DOHH2 (cell line): ENCODE results near the gene UTRN.

Experiments used
- EZH2phosphoT487 ChIP-seq: fragments of 200-600 bp; sonication (generic); IDR thresholded peaks from 2 replicates; pipeline ENCODE4 v1.6.1; 2017; ENCODE audit warnings: borderline replicate concordance, mild to moderate bottlenecking, antibody characterized with exemption, low read length, moderate library complexity, mixed read lengths
- TF ChIP-seq, protein P1 (sequence below): fragments of 200-600 bp; sonication (generic); IDR thresholded peaks from one replicate; pipeline ENCODE4 v1.5.1; 2014; ENCODE audit warnings: antibody characterized with exemption, mild to moderate bottlenecking, low read depth, low read length; ENCODE audit not compliant: poor library complexity, severe bottlenecking

DNA sequence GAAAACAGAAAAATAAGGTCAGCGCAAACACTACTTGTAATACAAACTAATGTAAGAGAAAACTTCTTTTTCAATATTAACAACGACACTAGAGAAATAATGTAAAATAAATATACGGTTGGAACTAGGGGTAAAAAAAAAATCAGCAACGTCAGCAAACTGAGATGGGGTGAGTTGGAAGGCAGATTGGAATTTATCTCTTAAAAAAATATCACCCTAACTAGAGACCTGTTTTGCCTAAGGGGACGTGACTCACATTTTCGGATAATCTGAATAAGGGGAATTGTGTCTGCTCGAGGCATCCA lies 705 bp upstream of the UTRN start:
- TF ChIP-seq, protein P1, sequence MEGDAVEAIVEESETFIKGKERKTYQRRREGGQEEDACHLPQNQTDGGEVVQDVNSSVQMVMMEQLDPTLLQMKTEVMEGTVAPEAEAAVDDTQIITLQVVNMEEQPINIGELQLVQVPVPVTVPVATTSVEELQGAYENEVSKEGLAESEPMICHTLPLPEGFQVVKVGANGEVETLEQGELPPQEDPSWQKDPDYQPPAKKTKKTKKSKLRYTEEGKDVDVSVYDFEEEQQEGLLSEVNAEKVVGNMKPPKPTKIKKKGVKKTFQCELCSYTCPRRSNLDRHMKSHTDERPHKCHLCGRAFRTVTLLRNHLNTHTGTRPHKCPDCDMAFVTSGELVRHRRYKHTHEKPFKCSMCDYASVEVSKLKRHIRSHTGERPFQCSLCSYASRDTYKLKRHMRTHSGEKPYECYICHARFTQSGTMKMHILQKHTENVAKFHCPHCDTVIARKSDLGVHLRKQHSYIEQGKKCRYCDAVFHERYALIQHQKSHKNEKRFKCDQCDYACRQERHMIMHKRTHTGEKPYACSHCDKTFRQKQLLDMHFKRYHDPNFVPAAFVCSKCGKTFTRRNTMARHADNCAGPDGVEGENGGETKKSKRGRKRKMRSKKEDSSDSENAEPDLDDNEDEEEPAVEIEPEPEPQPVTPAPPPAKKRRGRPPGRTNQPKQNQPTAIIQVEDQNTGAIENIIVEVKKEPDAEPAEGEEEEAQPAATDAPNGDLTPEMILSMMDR = no peak
- TF ChIP-seq EZH2phosphoT487 = no peak
